ENCODE results near the gene CATSPERD.

The CATSPERD gene

GRCh38 chr19:5814123-5814851 lies 93.8 kb downstream of the CATSPERD start:
- no peak for TF ChIP-seq CTCF (IDR thresholded peaks at IDR 0.05; ENCODE audit: control insufficient read depth, insufficient read depth, low read depth, low read length, missing control alignments)
- no peak overlapping the region for H3K4me3 ChIP-seq (ENCODE audit: control insufficient read depth, low read depth, low read length)
- no peak for DNase-seq (ENCODE audit: low read depth)

DNA sequence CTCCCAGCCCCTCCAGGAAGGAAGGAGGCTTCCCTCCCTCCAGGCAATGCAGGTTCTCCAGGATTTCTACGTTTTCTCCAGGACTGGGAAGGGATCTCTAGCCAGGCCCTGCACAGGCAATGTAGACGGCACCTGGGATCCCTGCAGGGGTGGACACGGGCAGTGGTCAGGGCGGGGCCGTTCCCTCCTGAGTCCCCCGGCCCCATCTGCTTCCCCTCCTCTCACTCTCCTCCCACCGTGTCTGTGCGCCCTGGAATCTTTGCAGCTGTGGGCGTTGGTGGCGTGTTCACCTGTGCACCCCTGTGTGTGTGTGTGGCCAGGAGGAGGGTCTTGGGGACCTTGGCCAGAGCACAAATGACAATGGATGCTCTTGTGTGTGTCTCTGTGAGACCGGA lies 94.4 kb downstream of the CATSPERD start:
- no peak for DNase-seq (ENCODE audit: low read depth)

DNA sequence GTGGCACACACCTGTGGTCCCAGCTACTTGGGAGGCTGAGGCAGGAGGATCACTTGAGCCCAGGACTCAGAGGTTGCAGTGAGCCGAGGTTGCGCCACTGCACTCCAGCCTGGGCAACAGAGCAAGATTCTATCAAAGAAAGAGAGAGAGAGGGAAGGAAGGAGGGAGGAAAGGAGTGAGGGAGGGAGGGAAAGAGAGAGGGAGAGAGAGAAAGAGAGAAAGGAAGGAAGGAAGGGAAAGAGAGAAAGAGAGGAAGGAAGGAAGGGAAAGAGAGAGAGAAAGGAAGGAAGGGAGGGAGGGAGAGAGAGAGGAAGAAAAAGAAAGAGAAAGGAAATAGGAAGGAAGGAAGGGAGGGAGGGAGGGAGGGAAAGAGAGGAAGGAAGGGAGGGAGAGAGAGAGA lies 96.8 kb downstream of the CATSPERD start:
- DNase-seq (ENCODE audit: low read depth), result no peak
- TF ChIP-seq CTCF (IDR thresholded peaks at IDR 0.05; ENCODE audit: control insufficient read depth, insufficient read depth, low read depth, low read length, missing control alignments), result no peak
- H3K4me3 ChIP-seq (ENCODE audit: control insufficient read depth, low read depth, low read length), result no peak overlapping the region

More for the DNA sequence above, 94.4 kb downstream of the CATSPERD start:
- no peak for TF ChIP-seq CTCF (IDR thresholded peaks at IDR 0.05; ENCODE audit: control insufficient read depth, insufficient read depth, low read depth, low read length, missing control alignments)
- H3K4me3 ChIP-seq (ENCODE audit: control insufficient read depth, low read depth, low read length), result no peak overlapping the region

DNA sequence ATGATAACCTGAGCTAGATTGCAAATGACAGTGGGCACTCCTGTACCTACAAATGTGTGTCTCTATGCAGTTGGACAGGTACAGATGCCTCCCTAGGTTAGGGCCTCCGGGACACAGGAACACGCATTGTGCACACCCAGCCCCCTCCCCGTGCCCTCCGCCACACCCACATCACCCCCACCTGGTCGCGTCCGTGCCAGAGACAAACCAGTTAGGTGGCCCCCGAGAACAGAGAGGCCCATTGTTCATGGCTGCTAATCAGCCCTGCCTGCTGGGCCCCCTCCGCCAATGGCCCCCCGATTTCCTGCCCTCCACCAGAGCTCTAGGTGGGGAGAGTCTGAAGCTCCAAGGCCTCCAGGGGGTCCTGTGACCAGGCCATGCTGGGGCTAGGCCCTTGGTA lies 98.2 kb downstream of the CATSPERD start:
- H3K4me3 ChIP-seq (ENCODE audit: control insufficient read depth, low read depth, low read length), result no peak overlapping the region
- DNase-seq (ENCODE audit: low read depth), result no peak
- TF ChIP-seq CTCF (IDR thresholded peaks at IDR 0.05; ENCODE audit: control insufficient read depth, insufficient read depth, low read depth, low read length, missing control alignments), result no peak

GRCh38 chr19:5820785-5821184 lies 100.3 kb downstream of the CATSPERD start:
- no peak for TF ChIP-seq CTCF (IDR thresholded peaks at IDR 0.05; ENCODE audit: control insufficient read depth, insufficient read depth, low read depth, low read length, missing control alignments)
- no peak overlapping the region for H3K4me3 ChIP-seq (ENCODE audit: control insufficient read depth, low read depth, low read length)
- DNase-seq (ENCODE audit: low read depth), result no peak

DNA sequence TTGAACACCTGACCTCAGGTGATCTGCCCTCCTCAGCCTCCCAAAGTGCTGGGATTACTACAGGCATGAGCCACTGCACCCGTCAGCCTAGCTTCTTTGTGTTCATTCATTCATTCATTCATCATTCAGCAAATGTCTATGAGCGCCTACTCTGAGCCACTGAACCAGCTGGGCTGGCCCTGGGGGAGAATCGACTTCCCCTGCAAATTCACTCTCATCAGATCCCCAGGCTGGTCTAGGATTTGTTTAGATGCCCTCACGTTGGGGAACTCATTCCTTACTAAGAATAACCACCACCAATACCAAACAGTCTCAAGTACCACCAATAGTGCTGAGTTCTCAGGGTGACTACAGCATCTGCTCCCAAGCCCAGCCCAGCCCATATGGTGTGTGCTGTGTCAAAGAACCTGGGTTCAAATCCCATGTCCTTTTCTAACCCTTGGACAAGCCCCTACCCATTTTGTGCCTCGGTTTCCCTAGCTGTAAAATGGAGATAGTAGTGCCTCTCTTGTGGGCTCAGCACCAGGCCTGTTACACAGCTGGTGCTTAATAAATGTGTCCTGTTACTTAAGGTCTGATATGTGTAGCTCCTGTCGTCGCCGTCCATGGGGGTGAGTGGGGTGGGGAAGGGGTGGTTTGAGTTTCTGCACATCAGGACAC lies 101.2 kb downstream of the CATSPERD start:
- no peak overlapping the region for H3K4me3 ChIP-seq (ENCODE audit: control insufficient read depth, low read depth, low read length)
- TF ChIP-seq CTCF (IDR thresholded peaks at IDR 0.05; ENCODE audit: control insufficient read depth, insufficient read depth, low read depth, low read length, missing control alignments), result no peak
- no peak for DNase-seq (ENCODE audit: low read depth)

All from AG09309 (cell line).